HepG2 (cell line): Measurements from ENCODE around the gene SLC38A2. TPM values are rescaled to one million over a fixed set of nuclear protein-coding genes. Genes with fewer than 3 reads are reported as not detected.

ENCODE experiments used
- ARHGAP35 ChIP-seq: sonication (generic); formaldehyde crosslinking; IDR thresholded peaks from 2 replicates; pipeline ENCODE4 v1.9.0; 2022; ENCODE audit warnings: mild to moderate bottlenecking, inconsistent platforms, moderate library complexity, missing genetic modification reagents, borderline replicate concordance
- CBX2 ChIP-seq, 2 experiments: fragments of 200-600 bp in 1 of 2; sonication (generic); formaldehyde crosslinking in 1 of 2; IDR thresholded peaks; 2 replicates each; pipeline versions ENCODE4 v1.7.0 to v1.8.1; 2018 to 2022; ENCODE audit warnings: low read depth in 2 of 2, low read length in 1 of 2, mild to moderate bottlenecking in 1 of 2, missing genetic modification reagents in 1 of 2
- IRF1 ChIP-seq: sonication (generic); formaldehyde crosslinking; IDR thresholded peaks from 2 replicates; pipeline ENCODE4 v1.4.0; 2020; ENCODE audit warnings: low read depth, mild to moderate bottlenecking, missing genetic modification reagents
- KLF15 ChIP-seq: sonication (generic); formaldehyde crosslinking; IDR thresholded peaks from 2 replicates; pipeline ENCODE4 v1.8.1; 2023; ENCODE audit warnings: borderline replicate concordance, mild to moderate bottlenecking, inconsistent platforms, missing genetic modification reagents, mixed read lengths
- MED8 ChIP-seq: sonication (generic); formaldehyde crosslinking; IDR thresholded peaks from 2 replicates; pipeline ENCODE4 v1.8.1; 2023; ENCODE audit warnings: mild to moderate bottlenecking, missing genetic modification reagents; ENCODE audit not compliant: insufficient replicate concordance
- MTF1 ChIP-seq: sonication (generic); formaldehyde crosslinking; IDR thresholded peaks from 2 replicates; pipeline ENCODE4 v1.5.0; 2020; ENCODE audit warnings: missing genetic modification reagents
- NKX3-1 ChIP-seq: sonication (generic); formaldehyde crosslinking; IDR thresholded peaks from 2 replicates; pipeline ENCODE4 v1.5.0; 2020; ENCODE audit warnings: missing genetic modification reagents
- NR2C2 ChIP-seq: sonication (generic); formaldehyde crosslinking; IDR thresholded peaks from 2 replicates; pipeline ENCODE4 v1.4.0; 2020; ENCODE audit warnings: missing genetic modification reagents, mild to moderate bottlenecking, moderate library complexity, borderline replicate concordance
- NR2F2 ChIP-seq: IDR thresholded peaks from 2 replicates; pipeline ENCODE4 v1.6.1; 2012; ENCODE audit warnings: low read depth, inconsistent platforms, borderline replicate concordance
- SNRNP70 ChIP-seq: fragments of 200-400 bp; formaldehyde crosslinking; IDR thresholded peaks from 2 replicates; pipeline ENCODE4 v1.6.1; 2017; ENCODE audit warnings: mild to moderate bottlenecking, low read depth, low read length, moderate library complexity
- SRSF4 ChIP-seq: fragments of 200-400 bp; formaldehyde crosslinking; IDR thresholded peaks from one replicate; pipeline ENCODE4 v1.6.1; 2018; ENCODE audit warnings: mild to moderate bottlenecking, low read depth, low read length, moderate library complexity; ENCODE audit not compliant: poor library complexity, severe bottlenecking
- SSRP1 ChIP-seq: IDR thresholded peaks from 2 replicates; pipeline ENCODE4 v1.6.1; 2016; ENCODE audit warnings: control low read depth
- THAP11 ChIP-seq: IDR thresholded peaks from 2 replicates; pipeline ENCODE4 v1.6.1; 2016; ENCODE audit warnings: missing biosample characterization, missing genetic modification reagents
- WIZ ChIP-seq: sonication (generic); formaldehyde crosslinking; IDR thresholded peaks from 2 replicates; pipeline ENCODE4 v1.5.1; 2020; ENCODE audit warnings: mild to moderate bottlenecking, missing genetic modification reagents
- ZNF18 ChIP-seq: sonication (generic); formaldehyde crosslinking; IDR thresholded peaks from 2 replicates; pipeline ENCODE4 v1.8.0; 2022; ENCODE audit warnings: mild to moderate bottlenecking, missing genetic modification reagents; ENCODE audit not compliant: insufficient replicate concordance
- ZNF253 ChIP-seq: sonication (generic); formaldehyde crosslinking; IDR thresholded peaks from 2 replicates; pipeline ENCODE4 v1.8.0; 2022; ENCODE audit warnings: mild to moderate bottlenecking, missing genetic modification reagents, borderline replicate concordance
- ZNF607 ChIP-seq: sonication (generic); formaldehyde crosslinking; IDR thresholded peaks from 2 replicates; pipeline ENCODE4 v1.5.1; 2020; ENCODE audit warnings: missing genetic modification reagents, mild to moderate bottlenecking, borderline replicate concordance
- ZNF646 ChIP-seq: sonication (generic); formaldehyde crosslinking; IDR thresholded peaks from 2 replicates; pipeline ENCODE4 v1.9.0; 2021; ENCODE audit warnings: mild to moderate bottlenecking, missing genetic modification reagents
- ZNF746 ChIP-seq: sonication (generic); formaldehyde crosslinking; IDR thresholded peaks from 2 replicates; pipeline ENCODE4 v1.8.0; 2022; ENCODE audit warnings: mild to moderate bottlenecking, missing genetic modification reagents
- ZNF788 ChIP-seq: sonication (generic); formaldehyde crosslinking; IDR thresholded peaks from 2 replicates; pipeline ENCODE4 v1.5.0; 2020; ENCODE audit warnings: mild to moderate bottlenecking, missing genetic modification reagents, borderline replicate concordance
- polyA plus RNA-seq, 8 experiments: library from polyadenylated mRNA; depleted of rRNA in 3 of 8; stranded (reverse) in 7 of 8; unstranded in 1 of 8; fragments of >200 nt; fragmentation: Illumina TruSeq in 4 of 8; extraction: Trizol in 4 of 8; gene quantifications; 2 replicates each; pipeline versions ENCODE4 v1.2.1 to v1.2.3, GENCODE V29; 2011 to 2016; ENCODE audit warnings: low read depth in 4 of 8, missing spikeins in 1 of 8, mixed read lengths in 1 of 8; ENCODE audit not compliant: insufficient read depth in 1 of 8
- total RNA-seq, 5 experiments: library from RNA; depleted of rRNA; stranded (reverse); fragments of >200 nt; fragmentation: Illumina TruSeq; extraction: Trizol; gene quantifications; 2 replicates each; pipeline ENCODE4 v1.2.3, GENCODE V29; 2016; ENCODE audit warnings: low read depth in 1 of 5
- TF ChIP-seq, protein P1 (sequence below): sonication (generic); formaldehyde crosslinking; IDR thresholded peaks from 2 replicates; pipeline ENCODE4 v1.5.0; 2020; ENCODE audit warnings: missing genetic modification reagents

Gene SLC38A2
- total and polyA plus RNA-seq, 2 of the 13 experiments (the other 11 are each of a cell fraction or from before 2014, with no cell fraction given), result 368 to 880 TPM

DNA sequence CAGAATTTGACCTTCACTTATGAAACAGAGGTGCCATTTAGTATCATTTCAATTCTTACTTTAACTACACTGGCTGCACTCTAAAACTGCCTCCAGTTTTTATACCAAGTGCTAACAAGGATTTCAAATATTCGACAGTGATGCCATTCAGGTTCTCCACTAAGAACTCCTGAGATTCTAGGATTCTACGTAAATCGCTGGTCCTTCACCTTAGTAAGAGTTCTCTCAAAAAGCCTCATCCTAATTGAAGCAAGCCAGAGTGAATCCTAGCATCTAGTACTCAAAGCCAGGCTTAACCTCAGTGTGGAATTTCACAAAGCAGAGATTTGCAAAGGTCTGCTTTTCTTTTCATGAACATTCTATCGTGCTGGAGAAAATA lies 3.5 kb downstream of the SLC38A2 start (continued):
- TF ChIP-seq, protein P1, sequence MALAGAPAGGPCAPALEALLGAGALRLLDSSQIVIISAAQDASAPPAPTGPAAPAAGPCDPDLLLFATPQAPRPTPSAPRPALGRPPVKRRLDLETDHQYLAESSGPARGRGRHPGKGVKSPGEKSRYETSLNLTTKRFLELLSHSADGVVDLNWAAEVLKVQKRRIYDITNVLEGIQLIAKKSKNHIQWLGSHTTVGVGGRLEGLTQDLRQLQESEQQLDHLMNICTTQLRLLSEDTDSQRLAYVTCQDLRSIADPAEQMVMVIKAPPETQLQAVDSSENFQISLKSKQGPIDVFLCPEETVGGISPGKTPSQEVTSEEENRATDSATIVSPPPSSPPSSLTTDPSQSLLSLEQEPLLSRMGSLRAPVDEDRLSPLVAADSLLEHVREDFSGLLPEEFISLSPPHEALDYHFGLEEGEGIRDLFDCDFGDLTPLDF (CRISPR knock-in tag), result peak; percentile 48; the same call in 1 of the 2 replicates
- TF ChIP-seq IRF1 (CRISPR knock-in tag) (no peak), NR2F2 (no peak), WIZ (no peak), MTF1 (CRISPR knock-in tag) (no peak), MED8 (CRISPR knock-in tag) (no peak), SNRNP70 (no peak), ZNF646 (no peak), SRSF4 (peak; percentile 23), ZNF607 (CRISPR knock-in tag) (no peak), ZNF746 (no peak), THAP11 (CRISPR knock-in tag) (no peak), SSRP1 (CRISPR knock-in tag) (peak; percentile 86), CBX2 (IDR thresholded peaks at IDR 0.05; ENCODE audit: low read depth, low read length) (no peak), CBX2 (CRISPR knock-in tag; IDR thresholded peaks at IDR 0.05; ENCODE audit: low read depth) (no peak), ZNF18 (CRISPR knock-in tag) (peak; percentile 42), ZNF788 (CRISPR knock-in tag) (no peak), KLF15 (CRISPR knock-in tag) (no peak), ZNF253 (CRISPR knock-in tag) (no peak), NR2C2 (CRISPR knock-in tag) (no peak), ARHGAP35 (CRISPR knock-in tag) (no peak), NKX3-1 (CRISPR knock-in tag) (peak; percentile 34; the same call in 1 of the 2 replicates)
